ENCODE results near the gene APLN.

GRCh38 chrX:129626026-129626425, 28.7 kb downstream of the APLN start:
- TF ChIP-seq, protein P1, sequence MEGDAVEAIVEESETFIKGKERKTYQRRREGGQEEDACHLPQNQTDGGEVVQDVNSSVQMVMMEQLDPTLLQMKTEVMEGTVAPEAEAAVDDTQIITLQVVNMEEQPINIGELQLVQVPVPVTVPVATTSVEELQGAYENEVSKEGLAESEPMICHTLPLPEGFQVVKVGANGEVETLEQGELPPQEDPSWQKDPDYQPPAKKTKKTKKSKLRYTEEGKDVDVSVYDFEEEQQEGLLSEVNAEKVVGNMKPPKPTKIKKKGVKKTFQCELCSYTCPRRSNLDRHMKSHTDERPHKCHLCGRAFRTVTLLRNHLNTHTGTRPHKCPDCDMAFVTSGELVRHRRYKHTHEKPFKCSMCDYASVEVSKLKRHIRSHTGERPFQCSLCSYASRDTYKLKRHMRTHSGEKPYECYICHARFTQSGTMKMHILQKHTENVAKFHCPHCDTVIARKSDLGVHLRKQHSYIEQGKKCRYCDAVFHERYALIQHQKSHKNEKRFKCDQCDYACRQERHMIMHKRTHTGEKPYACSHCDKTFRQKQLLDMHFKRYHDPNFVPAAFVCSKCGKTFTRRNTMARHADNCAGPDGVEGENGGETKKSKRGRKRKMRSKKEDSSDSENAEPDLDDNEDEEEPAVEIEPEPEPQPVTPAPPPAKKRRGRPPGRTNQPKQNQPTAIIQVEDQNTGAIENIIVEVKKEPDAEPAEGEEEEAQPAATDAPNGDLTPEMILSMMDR (IDR thresholded peaks at IDR 0.05) = no peak
- no peak for TF ChIP-seq POLR2AphosphoS5 (IDR thresholded peaks at IDR 0.05)
